HG03457 (cell line): ENCODE data around the gene ATP6V0D1.

ENCODE experiments used
- ATAC-seq: cut with Tn5 transposase; IDR thresholded peaks from one replicate; pipeline ENCODE4 v1.9.1; 2021; ENCODE audit warnings: moderate number of reproducible peaks; ENCODE audit not compliant: unreplicated experiment

ATP6V0D1 gene

GRCh38 chr16:67409631-67410030, 71.3 kb downstream of the ATP6V0D1 start:
- no peak for ATAC-seq

- no peak for ATAC-seq
These were observed 73.0 kb downstream of the ATP6V0D1 start for GRCh38 chr16:67407788-67408452.

DNA sequence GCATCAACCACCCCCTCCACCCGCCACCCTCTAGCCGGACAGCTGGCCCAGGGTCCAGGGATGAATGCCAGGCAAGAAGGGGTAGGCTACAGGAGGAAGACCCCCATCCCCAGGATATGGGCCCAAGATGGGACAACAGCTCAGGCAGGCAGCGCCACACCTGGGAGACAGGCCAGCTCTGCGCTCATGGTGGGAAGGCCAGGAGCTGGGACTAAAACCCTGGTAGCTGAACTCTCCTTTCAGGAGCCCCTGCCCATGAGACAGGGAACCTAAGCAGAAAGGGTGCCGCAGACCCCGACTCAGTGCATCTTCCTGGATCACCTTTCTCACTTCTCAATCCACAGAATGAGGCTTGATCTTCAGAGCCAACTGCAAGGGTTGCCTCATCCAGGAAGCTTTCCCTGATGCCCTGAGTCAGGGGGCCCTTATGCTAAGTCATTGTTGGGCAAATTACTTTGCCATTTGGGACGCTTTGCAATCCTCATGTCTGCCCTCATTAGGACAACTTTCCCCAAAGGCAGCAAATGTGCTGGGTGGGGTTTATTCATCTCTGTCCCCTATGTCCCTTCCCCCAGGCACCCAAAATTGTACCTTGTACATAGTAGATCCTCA, 73.7 kb downstream of the ATP6V0D1 start:
- no peak for ATAC-seq

- ATAC-seq = no peak
These were observed 74.6 kb downstream of the ATP6V0D1 start for GRCh38 chr16:67406111-67406971.

- no peak for ATAC-seq
These were observed 75.6 kb downstream of the ATP6V0D1 start for GRCh38 chr16:67405336-67405735.

DNA sequence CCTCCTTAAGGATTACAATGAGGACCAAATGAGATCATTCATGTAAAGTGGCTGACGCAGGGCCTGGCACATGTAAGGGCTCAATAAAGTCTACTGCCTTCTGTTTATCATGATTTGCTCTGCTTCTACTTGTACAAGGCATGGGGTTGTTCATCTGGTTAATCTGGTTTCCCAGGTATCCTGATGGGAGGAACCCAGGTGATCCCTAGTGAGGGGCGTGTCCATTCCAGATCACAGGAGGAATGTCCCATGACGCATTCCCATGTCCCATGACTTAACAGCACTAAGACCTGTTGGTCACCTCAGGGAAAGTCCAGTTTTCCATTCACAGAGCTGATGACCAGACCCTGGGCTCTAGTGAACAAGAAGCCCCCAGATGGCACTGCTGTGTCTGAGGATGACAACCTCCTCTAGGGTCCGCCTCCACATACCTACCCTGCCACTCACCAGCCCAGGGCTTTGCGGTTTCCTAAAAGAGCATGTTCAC, 76.2 kb downstream of the ATP6V0D1 start:
- no peak for ATAC-seq

- no peak for ATAC-seq
These were observed 76.9 kb downstream of the ATP6V0D1 start for GRCh38 chr16:67403976-67404555.

GRCh38 chr16:67400901-67401300, 80.1 kb downstream of the ATP6V0D1 start:
- no peak for ATAC-seq

GRCh38 chr16:67399749-67400704, 80.9 kb downstream of the ATP6V0D1 start:
- no peak for ATAC-seq

GRCh38 chr16:67399218-67399733, 81.7 kb downstream of the ATP6V0D1 start:
- no peak for ATAC-seq

GRCh38 chr16:67398546-67399217, 82.3 kb downstream of the ATP6V0D1 start:
- no peak for ATAC-seq

- no peak for ATAC-seq
These were observed 83.0 kb downstream of the ATP6V0D1 start for GRCh38 chr16:67397812-67398545.

DNA sequence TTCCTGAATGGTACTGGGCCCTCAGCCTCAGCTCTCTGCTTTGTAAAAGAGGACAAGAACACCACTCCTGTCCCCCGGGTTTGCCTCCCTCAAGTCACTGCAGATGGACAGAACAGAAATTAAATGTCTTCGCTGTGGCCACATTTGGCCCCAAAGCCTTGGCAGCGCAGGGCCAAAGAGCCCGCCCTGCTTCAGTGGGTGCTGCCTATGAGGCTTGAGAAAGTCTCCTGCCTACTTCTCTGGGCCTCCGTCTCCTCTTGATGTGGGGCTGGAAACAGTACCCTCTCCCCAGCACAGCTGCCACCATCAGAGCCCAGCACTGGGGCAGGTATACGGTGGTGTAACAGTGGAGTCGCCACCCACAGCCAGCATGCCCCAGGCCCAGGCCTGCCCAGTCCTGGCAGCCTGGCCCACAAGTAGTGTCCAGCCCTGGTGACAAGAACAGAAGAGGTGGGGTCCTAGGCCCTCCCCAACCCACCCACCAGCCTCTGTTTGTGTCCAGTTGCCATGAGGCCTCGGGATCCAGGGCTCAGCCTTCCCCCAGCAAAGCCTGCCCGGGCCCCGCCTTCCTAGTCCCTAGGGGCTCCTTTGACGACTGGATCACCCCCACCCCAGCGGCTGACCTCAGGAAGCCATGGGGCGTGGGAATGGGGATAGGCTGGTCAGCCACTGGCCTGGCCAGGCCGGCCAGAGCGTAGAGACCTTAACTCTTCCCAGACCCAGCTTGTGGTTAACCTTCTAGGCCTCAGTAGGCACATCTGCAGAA, 83.7 kb downstream of the ATP6V0D1 start:
- ATAC-seq = no peak

- no peak for ATAC-seq
These were observed 84.6 kb downstream of the ATP6V0D1 start for GRCh38 chr16:67396159-67397035.

GRCh38 chr16:67395458-67396158, 85.3 kb downstream of the ATP6V0D1 start:
- no peak for ATAC-seq

- ATAC-seq = no peak
These were observed 85.9 kb downstream of the ATP6V0D1 start for GRCh38 chr16:67395105-67395457.
